Measurements from ENCODE around the gene MAP3K3. TPM values are rescaled to one million over a fixed set of nuclear protein-coding genes. Genes with fewer than 3 reads are reported as not detected.

The MAP3K3 gene
- total and polyA plus RNA-seq, 8 donors = 41.3 to 58.3 (median 43.7) TPM

Other genes with a start within 250 kb of the MAP3K3 start
- 10 to 100 TPM; 70.7 to 76.4 TPM for gene CYB561, start 176.1 kb upstream of the MAP3K3 start, total RNA-seq
- gene CYB561, start 176.1 kb upstream of the MAP3K3 start, polyA plus RNA-seq (ENCODE audit: insufficient read length in 6 of 6) = 10 to 100 TPM; 25.9 to 43.8 (median 28.6) TPM
- gene ACE, start 145.4 kb upstream of the MAP3K3 start, total RNA-seq = 10 to 100 TPM; 51.2 to 68.9 TPM
- 10 to 100 TPM; 39.9 to 72.0 (median 55.3) TPM for gene ACE, start 145.4 kb upstream of the MAP3K3 start, polyA plus RNA-seq (ENCODE audit: insufficient read length in 6 of 6)
- under 1 TPM; 0.41 to 0.71 TPM for gene KCNH6, start 99.1 kb upstream of the MAP3K3 start, total RNA-seq
- gene KCNH6, start 99.1 kb upstream of the MAP3K3 start, polyA plus RNA-seq (ENCODE audit: insufficient read length in 6 of 6) = 1 to 10 TPM in 3 of 6 donors, under 1 TPM in 3; 0.55 to 1.5 (median 1.1) TPM
- 10 to 100 TPM; 83.7 to 86.0 TPM for gene DCAF7, start 71.9 kb upstream of the MAP3K3 start, total RNA-seq
- gene DCAF7, start 71.9 kb upstream of the MAP3K3 start, polyA plus RNA-seq (ENCODE audit: insufficient read length in 6 of 6) = 100 to 1,000 TPM in 4 of 6 donors, 10 to 100 TPM in 2; 94.7 to 106 (median 102) TPM
- gene TACO1, start 21.5 kb upstream of the MAP3K3 start, total RNA-seq = 10 to 100 TPM; 18.2 to 18.5 TPM
- gene TACO1, start 21.5 kb upstream of the MAP3K3 start, polyA plus RNA-seq (ENCODE audit: insufficient read length in 6 of 6) = 10 to 100 TPM; 15.1 to 20.2 (median 17.8) TPM
- gene LIMD2, start 77.7 kb downstream of the MAP3K3 start, total RNA-seq = 10 to 100 TPM; 19.1 to 30.7 TPM
- 10 to 100 TPM; 29.9 to 44.9 (median 36.8) TPM for gene LIMD2, start 77.7 kb downstream of the MAP3K3 start, polyA plus RNA-seq (ENCODE audit: insufficient read length in 6 of 6)
- 10 to 100 TPM; 28.1 to 37.2 TPM for gene STRADA, start 119.4 kb downstream of the MAP3K3 start, total RNA-seq
- 10 to 100 TPM; 72.4 to 87.5 (median 83.6) TPM for gene STRADA, start 119.4 kb downstream of the MAP3K3 start, polyA plus RNA-seq (ENCODE audit: insufficient read length in 6 of 6)
- gene CCDC47, start 151.2 kb downstream of the MAP3K3 start, total RNA-seq = 100 to 1,000 TPM in 1 of 2 donors, 10 to 100 TPM in 1; 81.6 to 111 TPM
- gene CCDC47, start 151.2 kb downstream of the MAP3K3 start, polyA plus RNA-seq (ENCODE audit: insufficient read length in 6 of 6) = 100 to 1,000 TPM in 2 of 6 donors, 10 to 100 TPM in 4; 86.0 to 105 (median 89.4) TPM
- 10 to 100 TPM; 79.2 to 82.0 TPM for gene DDX42, start 151.8 kb downstream of the MAP3K3 start, total RNA-seq
- gene DDX42, start 151.8 kb downstream of the MAP3K3 start, polyA plus RNA-seq (ENCODE audit: insufficient read length in 6 of 6) = 100 to 1,000 TPM; 206 to 239 (median 221) TPM
- gene PSMC5, start 205.0 kb downstream of the MAP3K3 start, total RNA-seq = 100 to 1,000 TPM in 1 of 2 donors, 10 to 100 TPM in 1; 89.8 to 141 TPM
- gene PSMC5, start 205.0 kb downstream of the MAP3K3 start, polyA plus RNA-seq (ENCODE audit: insufficient read length in 6 of 6) = 100 to 1,000 TPM; 127 to 151 (median 133) TPM
- gene FTSJ3, start 205.2 kb downstream of the MAP3K3 start, total RNA-seq = 10 to 100 TPM; 32.1 to 47.4 TPM
- gene FTSJ3, start 205.2 kb downstream of the MAP3K3 start, polyA plus RNA-seq (ENCODE audit: insufficient read length in 6 of 6) = 10 to 100 TPM; 57.1 to 88.5 (median 69.8) TPM
- 10 to 100 TPM; 59.2 to 82.5 TPM for gene SMARCD2, start 220.3 kb downstream of the MAP3K3 start, total RNA-seq
- gene SMARCD2, start 220.3 kb downstream of the MAP3K3 start, polyA plus RNA-seq (ENCODE audit: insufficient read length in 6 of 6) = 100 to 1,000 TPM; 114 to 147 (median 131) TPM

Measured in left lung (tissue), 8 donors.